MCF 10A (cell line): ENCODE data around the gene PLEKHA7. TPM values are rescaled to one million over a fixed set of nuclear protein-coding genes. Genes with fewer than 3 reads are reported as not detected.

Source experiments
- BruUV-seq: library from RNA; stranded (reverse); fragments of 400-500 nt; replicated peaks from 2 replicates; lab custom pipeline; 2021; lab: Mats Ljungman, UMichigan
- CTCF ChIA-PET: fragments of 300-600 bp; sonication (Branson Sonifier 250); formaldehyde crosslinking; extraction: SDS; loops from one replicate; lab custom pipeline; 2021; ENCODE audit warnings: antibody characterized with exemption, inconsistent platforms; lab: Yijun Ruan, JAX
- POLR2A ChIA-PET: fragments of 300-600, 350-650 bp; sonication (Branson Sonifier 250); formaldehyde crosslinking; extraction: SDS; loops from one replicate; lab custom pipeline; 2020; ENCODE audit warnings: antibody characterized with exemption, inconsistent platforms; lab: Yijun Ruan, JAX
- DNase-seq: peaks from one replicate; pipeline ENCODE4 v3.0.0-alpha.2; 2018; ENCODE audit not compliant: unreplicated experiment
- H3K27ac Mint-ChIP-seq: one replicate; pipeline ENCODE4 v1.8.0; 2022; ENCODE audit warnings: mild to moderate bottlenecking, low read depth, mixed read lengths; ENCODE audit not compliant: unreplicated experiment
- H3K27me3 Mint-ChIP-seq: one replicate; pipeline ENCODE4 v1.8.0; 2022; ENCODE audit warnings: mixed read lengths; ENCODE audit not compliant: insufficient read depth, unreplicated experiment
- H3K36me3 Mint-ChIP-seq: one replicate; pipeline ENCODE4 v1.8.0; 2022; ENCODE audit warnings: mild to moderate bottlenecking, moderate library complexity, mixed read lengths; ENCODE audit not compliant: insufficient read depth, unreplicated experiment
- H3K4me1 Mint-ChIP-seq: one replicate; pipeline ENCODE4 v1.8.0; 2022; ENCODE audit warnings: mixed read lengths; ENCODE audit not compliant: insufficient read depth, unreplicated experiment
- H3K4me3 Mint-ChIP-seq: one replicate; pipeline ENCODE4 v1.8.0; 2022; ENCODE audit warnings: mild to moderate bottlenecking, moderate library complexity, mixed read lengths; ENCODE audit not compliant: unreplicated experiment
- H3K9me3 Mint-ChIP-seq: one replicate; pipeline ENCODE4 v1.8.0; 2022; ENCODE audit warnings: mixed read lengths; ENCODE audit not compliant: unreplicated experiment
- CTCF ChIP-seq: fragments of 200-600 bp; IDR thresholded peaks from one replicate; pipeline ENCODE4 v1.8.0; 2022; ENCODE audit warnings: antibody characterized with exemption, mild to moderate bottlenecking; ENCODE audit not compliant: unreplicated experiment
- intact Hi-C: fragments of 100-400 bp; cut with micrococcal nuclease; formaldehyde crosslinking; loops from 2 replicates; pipeline ENCODE4 v1.14.1; 2022
- total RNA-seq: library from RNA; stranded (reverse); gene quantifications from 2 replicates; pipeline ENCODE4 v1.2.3, GENCODE V29; 2022

The PLEKHA7 gene
- total RNA-seq, 1 experiment from 2014 or later: 2.8 TPM

- no peak overlapping the region for H3K4me3 Mint-ChIP-seq
- H3K27me3 Mint-ChIP-seq: no peaks in the 10 kb centered on the region
- H3K36me3 Mint-ChIP-seq: no peaks in the 10 kb centered on the region
- ChIA-PET CTCF (interaction anchor here (0.5 to 2.5 kb wide), 9 partner anchors 9 to 344 kb away, joined by 3 to 10 read pairs (median 4); no protein-coding TSS in a partner anchor), POLR2A (interaction anchor here (0.6 kb wide), 1 partner anchor 16 kb away, joined by 4 read pairs; no protein-coding TSS in a partner anchor)
- peaks cover 5% of the 10 kb centered on the region for H3K4me1 Mint-ChIP-seq
- intact Hi-C loops: no loop called here
- DNase-seq: no peak
- BruUV-seq: no TSS peak
- H3K9me3 Mint-ChIP-seq: no peaks in the 10 kb centered on the region
- no peak for TF ChIP-seq CTCF
- H3K27ac Mint-ChIP-seq: no peak overlapping the region
These were observed 201.1 kb downstream of the PLEKHA7 start for GRCh38 chr11:16813126-16813525.

GRCh38 chr11:16812274-16812673 lies 201.9 kb downstream of the PLEKHA7 start:
- no peak for TF ChIP-seq CTCF
- Mint-ChIP-seq H3K36me3 (no peaks in the 10 kb centered on the region), H3K27me3 (no peaks in the 10 kb centered on the region), H3K9me3 (no peaks in the 10 kb centered on the region), H3K4me3 (no peak overlapping the region), H3K27ac (no peak overlapping the region), H3K4me1 (peaks cover 5% of the 10 kb centered on the region)
- no peak for DNase-seq
- ChIA-PET POLR2A (no interaction called here), CTCF (interaction anchor here (1.6 to 4.5 kb wide), 3 partner anchors 8 to 130 kb away, joined by 4 to 44 read pairs (median 16); no protein-coding TSS in a partner anchor)
- intact Hi-C loops: no loop called here
- no TSS peak for BruUV-seq

- H3K9me3 Mint-ChIP-seq: no peaks in the 10 kb centered on the region
- peaks cover 5% of the 10 kb centered on the region for H3K4me1 Mint-ChIP-seq
- no peaks in the 10 kb centered on the region for H3K36me3 Mint-ChIP-seq
- intact Hi-C loops: no loop called here
- POLR2A ChIA-PET: interaction anchor here (0.6 to 1.1 kb wide), 3 partner anchors 14 to 160 kb away, joined by 3 read pairs; no protein-coding TSS in a partner anchor
- BruUV-seq: no TSS peak
- no peak for TF ChIP-seq CTCF
- CTCF ChIA-PET: interaction anchor here (0.9 to 4.5 kb wide), 7 partner anchors 9 to 252 kb away, joined by 3 to 44 read pairs (median 5); no protein-coding TSS in a partner anchor
- DNase-seq: no peak
- H3K27me3 Mint-ChIP-seq: no peaks in the 10 kb centered on the region
- H3K27ac Mint-ChIP-seq: no peak overlapping the region
- no peak overlapping the region for H3K4me3 Mint-ChIP-seq
These were observed 202.8 kb downstream of the PLEKHA7 start for GRCh38 chr11:16811136-16812020.
